Trophoblast cell (in vitro differentiated cells and primary cell): ENCODE data around the gene LRP5.
"Not testable (repeated sequence)": the region's sequence is repeated elsewhere in the genome, so short reads cannot be mapped to it uniquely, and the experiment has no call there.

ENCODE experiments used
- DNase-seq, 2 donors: peaks; one replicate each; pipeline ENCODE4 v3.0.0-alpha.2; 2016
- H2AFZ ChIP-seq: 2 replicates; pipeline ENCODE4 v1.6.1; 2013; ENCODE audit warnings: low read length, moderate library complexity, mild to moderate bottlenecking; ENCODE audit not compliant: insufficient read depth, poor library complexity
- H2AK5ac ChIP-seq: 2 replicates; pipeline ENCODE4 v1.6.1; 2013; ENCODE audit warnings: mild to moderate bottlenecking, low read length
- H2BK120ac ChIP-seq: 2 replicates; pipeline ENCODE4 v1.6.1; 2013; ENCODE audit warnings: low read length, mild to moderate bottlenecking, moderate library complexity; ENCODE audit not compliant: insufficient read depth, poor library complexity
- H2BK12ac ChIP-seq: 2 replicates; pipeline ENCODE4 v1.6.1; 2013; ENCODE audit warnings: mild to moderate bottlenecking, low read length, moderate library complexity
- H2BK5ac ChIP-seq: 2 replicates; pipeline ENCODE4 v1.6.1; 2013; ENCODE audit warnings: low read length, low read depth, moderate library complexity, mild to moderate bottlenecking; ENCODE audit not compliant: poor library complexity
- H3K14ac ChIP-seq: 2 replicates; pipeline ENCODE4 v1.6.1; 2013; ENCODE audit warnings: mild to moderate bottlenecking, low read length
- H3K18ac ChIP-seq: 2 replicates; pipeline ENCODE4 v1.6.1; 2013; ENCODE audit warnings: mild to moderate bottlenecking, low read length
- H3K23ac ChIP-seq: 2 replicates; pipeline ENCODE4 v1.6.1; 2013; ENCODE audit warnings: low read length
- H3K27ac ChIP-seq: 2 replicates; pipeline ENCODE4 v1.5.1; 2013; ENCODE audit warnings: low read depth, mild to moderate bottlenecking, inconsistent platforms, low read length, moderate library complexity
- H3K27me3 ChIP-seq: 2 replicates; pipeline ENCODE4 v1.6.1; 2013; ENCODE audit warnings: inconsistent platforms, mild to moderate bottlenecking, low read length, moderate library complexity; ENCODE audit not compliant: insufficient read depth
- H3K36me3 ChIP-seq, 2 experiments: 1 replicate in 1 of 2; 2 replicates in 1 of 2; pipeline ENCODE4 v1.6.1; 2013; ENCODE audit warnings: low read length in 2 of 2, mild to moderate bottlenecking in 2 of 2, moderate library complexity in 1 of 2; ENCODE audit not compliant: insufficient read depth in 2 of 2, control insufficient read depth in 1 of 2
- H3K4ac ChIP-seq: 2 replicates; pipeline ENCODE4 v1.6.1; 2013; ENCODE audit warnings: low read depth, mild to moderate bottlenecking, low read length, moderate library complexity
- H3K4me1 ChIP-seq, 2 experiments: 1 replicate in 1 of 2; 2 replicates in 1 of 2; pipeline ENCODE4 v1.6.1; 2013; ENCODE audit warnings: low read length in 2 of 2, mild to moderate bottlenecking in 2 of 2, moderate library complexity in 1 of 2; ENCODE audit not compliant: insufficient read depth in 2 of 2, control insufficient read depth in 1 of 2
- H3K4me2 ChIP-seq: 2 replicates; pipeline ENCODE4 v1.6.1; 2013; ENCODE audit warnings: inconsistent platforms, mild to moderate bottlenecking, low read length, moderate library complexity
- H3K4me3 ChIP-seq: 2 replicates; pipeline ENCODE4 v1.5.1; 2013; ENCODE audit warnings: mild to moderate bottlenecking, low read depth, low read length, inconsistent platforms
- H3K79me1 ChIP-seq: one replicate; pipeline ENCODE4 v1.6.1; 2013; ENCODE audit warnings: low read length
- H3K79me2 ChIP-seq: 2 replicates; pipeline ENCODE4 v1.6.1; 2013; ENCODE audit warnings: low read length, mild to moderate bottlenecking; ENCODE audit not compliant: control insufficient read depth, insufficient read depth, poor library complexity
- H3K9ac ChIP-seq: 2 replicates; pipeline ENCODE4 v1.6.1; 2013; ENCODE audit warnings: mild to moderate bottlenecking, low read length
- H3K9me3 ChIP-seq: 2 replicates; pipeline ENCODE4 v1.6.1; 2013; ENCODE audit warnings: low read depth, mild to moderate bottlenecking, control low read depth, inconsistent platforms, low read length; ENCODE audit not compliant: insufficient read depth
- H4K12ac ChIP-seq: 2 replicates; pipeline ENCODE4 v1.6.1; 2013; ENCODE audit warnings: low read depth, mild to moderate bottlenecking, low read length, moderate library complexity
- H4K8ac ChIP-seq: 2 replicates; pipeline ENCODE4 v1.6.1; 2013; ENCODE audit warnings: low read depth, mild to moderate bottlenecking, low read length, moderate library complexity
- H4K91ac ChIP-seq: one replicate; pipeline ENCODE4 v1.6.1; 2013; ENCODE audit warnings: low read depth, mild to moderate bottlenecking, low read length, moderate library complexity
- WGBS: extraction: QIAGEN DNeasy Blood & Tissue Kit; methylation state at CpG from one replicate; pipeline ENCODE4 v1.1.7; 2013; ENCODE audit warnings: missing lambda C conversion rate; ENCODE audit not compliant: insufficient read length, insufficient coverage; ENCODE audit errors: extremely low coverage; 5-methylcytosine and 5-hydroxymethylcytosine counted together

LRP5 gene

GRCh38 chr11:68279676-68280075, 32.7 kb upstream of the LRP5 start:
- H2AFZ ChIP-seq: no peak overlapping the region
- H4K8ac ChIP-seq: no peak overlapping the region
- no peaks in the 10 kb centered on the region for H3K79me2 ChIP-seq
- no peak overlapping the region for H3K18ac ChIP-seq
- no peak overlapping the region for H2AK5ac ChIP-seq
- H3K36me3 ChIP-seq: no peaks in the 10 kb centered on the region
- no peak overlapping the region for H3K14ac ChIP-seq
- no peak for DNase-seq
- no peak overlapping the region for H3K9ac ChIP-seq
- no peak overlapping the region for H3K4me2 ChIP-seq
- no peak overlapping the region for H2BK5ac ChIP-seq
- no peak overlapping the region for H4K12ac ChIP-seq
- WGBS: no CpG with 5 or more reads among the region's 5 CpGs
- no peaks in the 10 kb centered on the region for H3K27me3 ChIP-seq
- H4K91ac ChIP-seq: no peak overlapping the region
- no peak overlapping the region for H3K23ac ChIP-seq
- no peaks in the 10 kb centered on the region for H3K4me1 ChIP-seq
- H3K4me3 ChIP-seq: no peak overlapping the region
- H3K79me1 ChIP-seq: no peaks in the 10 kb centered on the region
- no peak overlapping the region for H2BK120ac ChIP-seq
- H3K9me3 ChIP-seq: no peaks in the 10 kb centered on the region
- H2BK12ac ChIP-seq: no peak overlapping the region
- no peak overlapping the region for H3K4ac ChIP-seq
- H3K27ac ChIP-seq: no peak overlapping the region

DNA sequence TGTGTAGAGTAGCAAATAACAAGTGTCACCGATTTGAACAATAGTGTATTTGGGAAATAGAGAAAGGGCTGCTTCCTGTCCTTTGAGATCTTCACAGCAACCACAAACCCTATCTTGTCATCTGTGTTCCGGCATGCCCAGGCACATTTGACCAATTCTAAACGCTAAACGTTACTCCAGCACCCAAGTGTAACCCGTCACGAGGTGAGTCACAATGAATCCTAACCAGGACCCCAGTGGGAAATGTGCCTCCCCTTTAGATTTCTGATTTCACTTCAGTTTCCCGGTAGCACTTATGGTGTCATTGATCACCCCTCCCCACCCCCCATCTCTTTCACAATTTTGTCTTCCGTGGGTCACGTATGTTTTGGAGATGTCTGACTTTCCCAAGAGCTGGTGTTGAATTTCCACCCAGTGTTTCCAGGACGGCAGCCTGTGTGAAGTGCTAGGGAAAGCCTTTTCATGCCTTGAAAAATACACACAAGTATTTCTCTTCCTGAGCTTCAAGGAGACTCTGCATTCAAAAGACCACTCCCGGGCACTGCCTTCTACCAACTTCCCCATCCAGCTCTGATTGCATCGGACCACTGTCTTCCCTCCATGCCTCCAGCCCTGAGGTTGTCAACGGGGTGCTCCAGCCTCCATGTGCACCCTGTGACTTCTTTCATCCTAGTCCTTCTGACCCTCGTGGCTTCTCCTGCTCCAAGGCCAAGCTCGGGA, 30.1 kb upstream of the LRP5 start:
- Histone ChIP-seq H3K36me3 (no peaks in the 10 kb centered on the region), H2BK120ac (no peak overlapping the region)

DNA sequence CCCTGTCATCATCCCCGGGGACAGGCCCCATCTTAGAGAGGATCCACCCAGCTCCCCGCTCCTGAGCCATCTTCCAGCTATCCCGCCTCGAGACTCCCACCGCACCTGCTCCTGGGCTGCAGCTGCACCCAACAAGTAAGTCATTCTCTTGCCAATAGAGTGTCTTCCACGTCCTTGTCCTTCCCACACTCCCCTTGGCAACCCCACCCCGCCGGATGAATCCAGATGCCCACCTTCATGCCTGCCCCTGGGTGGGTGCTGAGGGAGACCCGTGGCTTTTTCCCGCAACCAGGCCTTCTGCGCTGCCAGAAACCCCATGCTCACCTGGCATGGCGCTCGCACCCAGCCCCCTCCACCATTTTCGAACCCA, 29.5 kb upstream of the LRP5 start:
- no peaks in the 10 kb centered on the region for H3K79me1 ChIP-seq
- no peak overlapping the region for H3K27ac ChIP-seq
- no peak overlapping the region for H4K8ac ChIP-seq
- no peak overlapping the region for H2AK5ac ChIP-seq
- H3K4me1 ChIP-seq: no peaks in the 10 kb centered on the region
- no peak overlapping the region for H3K23ac ChIP-seq
- H3K4me3 ChIP-seq: no peak overlapping the region
- H3K36me3 ChIP-seq: no peaks in the 10 kb centered on the region
- no peaks in the 10 kb centered on the region for H3K79me2 ChIP-seq
- H3K4ac ChIP-seq: no peak overlapping the region
- WGBS: no CpG with 5 or more reads among the region's 14 CpGs
- DNase-seq: no peak
- no peak overlapping the region for H3K9ac ChIP-seq
- no peak overlapping the region for H3K4me2 ChIP-seq
- H3K27me3 ChIP-seq: no peaks in the 10 kb centered on the region
- H3K14ac ChIP-seq: no peak overlapping the region
- H4K91ac ChIP-seq: no peak overlapping the region
- no peak overlapping the region for H2BK120ac ChIP-seq
- H3K9me3 ChIP-seq: no peaks in the 10 kb centered on the region
- no peak overlapping the region for H4K12ac ChIP-seq
- H2AFZ ChIP-seq: no peak overlapping the region
- no peak overlapping the region for H2BK12ac ChIP-seq
- no peak overlapping the region for H3K18ac ChIP-seq
- no peak overlapping the region for H2BK5ac ChIP-seq

More for the DNA sequence above, 30.1 kb upstream of the LRP5 start:
- Histone ChIP-seq H3K79me2 (no peaks in the 10 kb centered on the region), H2BK5ac (no peak overlapping the region), H3K9me3 (no peaks in the 10 kb centered on the region), H2AK5ac (no peak overlapping the region), H3K4me1 (no peaks in the 10 kb centered on the region), H3K4ac (no peak overlapping the region), H4K8ac (no peak overlapping the region), H3K23ac (no peak overlapping the region), H3K9ac (no peak overlapping the region), H4K12ac (no peak overlapping the region), H3K18ac (no peak overlapping the region), H2AFZ (no peak overlapping the region), H3K4me2 (no peak overlapping the region), H3K27ac (no peak overlapping the region), H3K14ac (no peak overlapping the region), H3K27me3 (no peaks in the 10 kb centered on the region), H3K79me1 (no peaks in the 10 kb centered on the region), H2BK12ac (no peak overlapping the region), H4K91ac (no peak overlapping the region), H3K4me3 (no peak overlapping the region)
- no CpG with 5 or more reads among the region's 15 CpGs for WGBS
- peak in 1 of 2 donors; percentile 21 for DNase-seq

- H2AK5ac ChIP-seq, H2AFZ ChIP-seq, H3K23ac ChIP-seq, H3K27me3 ChIP-seq, H3K4me2 ChIP-seq, H3K18ac ChIP-seq, DNase-seq, H3K9me3 ChIP-seq, H3K4ac ChIP-seq, H4K91ac ChIP-seq, H3K14ac ChIP-seq, H4K12ac ChIP-seq, H2BK5ac ChIP-seq, H2BK120ac ChIP-seq, H3K9ac ChIP-seq, H2BK12ac ChIP-seq, H3K79me2 ChIP-seq, H3K4me3 ChIP-seq, H3K27ac ChIP-seq, H4K8ac ChIP-seq, H3K36me3 ChIP-seq, H3K79me1 ChIP-seq, H3K4me1 ChIP-seq: not testable (repeated sequence)
- no CpG with 5 or more reads among the region's 3 CpGs for WGBS
Observed at GRCh38 chr11:68284588-68284987, 27.8 kb upstream of the LRP5 start.
